Mesothelial cell of epicardium (in vitro differentiated cells): ENCODE results near the gene TTC39A. TPM values are rescaled to one million over a fixed set of nuclear protein-coding genes. Genes with fewer than 3 reads are reported as not detected.

Experiments used
- DNase-seq, 2 experiments: peaks; one replicate each; pipeline ENCODE4 v3.0.0; 2021; ENCODE audit warnings: low spot score in 2 of 2; ENCODE audit not compliant: unreplicated experiment in 2 of 2
- H3K27ac Mint-ChIP-seq: 2 replicates; pipeline ENCODE4 v1.8.0; 2021; ENCODE audit warnings: mixed read lengths
- H3K27me3 Mint-ChIP-seq: 2 replicates; pipeline ENCODE4 v1.8.0; 2021; ENCODE audit warnings: low read depth, mixed read lengths
- H3K36me3 Mint-ChIP-seq: 2 replicates; pipeline ENCODE4 v1.8.0; 2021; ENCODE audit warnings: mixed read lengths
- H3K4me1 Mint-ChIP-seq: 2 replicates; pipeline ENCODE4 v1.8.0; 2021; ENCODE audit warnings: mixed read lengths
- H3K4me3 Mint-ChIP-seq: 2 replicates; pipeline ENCODE4 v1.8.0; 2021; ENCODE audit warnings: mild to moderate bottlenecking, moderate library complexity, mixed read lengths
- H3K9me3 Mint-ChIP-seq: 2 replicates; pipeline ENCODE4 v1.8.0; 2021; ENCODE audit warnings: mixed read lengths
- CTCF ChIP-seq: fragments of 200-600 bp; sonication (generic); IDR thresholded peaks from one replicate; pipeline ENCODE4 v1.5.0; 2021; ENCODE audit warnings: antibody characterized with exemption; ENCODE audit not compliant: unreplicated experiment
- total RNA-seq: library from RNA; stranded (reverse); gene quantifications from 3 replicates; pipeline ENCODE4 v1.2.1, GENCODE V29; 2021

TTC39A gene
- total RNA-seq, 1 donor from 2014 or later = 8.0 TPM

GRCh38 chr1:51344602-51345299, 14.4 kb upstream of the TTC39A start:
- no peak for TF ChIP-seq CTCF
- no peak overlapping the region for H3K27ac Mint-ChIP-seq
- DNase-seq = no peak
- H3K4me3 Mint-ChIP-seq = peak overlapping the region; percentile 46
- H3K9me3 Mint-ChIP-seq = no peaks in the 10 kb centered on the region
- H3K4me1 Mint-ChIP-seq = peaks cover 8% of the 10 kb centered on the region
- H3K36me3 Mint-ChIP-seq = no peaks in the 10 kb centered on the region
- peaks cover 50% of the 10 kb centered on the region for H3K27me3 Mint-ChIP-seq

- no peaks in the 10 kb centered on the region for H3K36me3 Mint-ChIP-seq
- no peak overlapping the region for H3K27ac Mint-ChIP-seq
- no peaks in the 10 kb centered on the region for H3K9me3 Mint-ChIP-seq
- no peak for TF ChIP-seq CTCF
- DNase-seq = no peak
- peaks cover 50% of the 10 kb centered on the region for H3K27me3 Mint-ChIP-seq
- H3K4me1 Mint-ChIP-seq = peaks cover 2% of the 10 kb centered on the region
- peak overlapping the region; percentile 41 for H3K4me3 Mint-ChIP-seq
These were observed 13.9 kb upstream of the TTC39A start for GRCh38 chr1:51344276-51344601.

GRCh38 chr1:51343624-51344023, 13.3 kb upstream of the TTC39A start:
- Mint-ChIP-seq H3K27ac (no peak overlapping the region), H3K9me3 (no peaks in the 10 kb centered on the region), H3K4me1 (no peaks in the 10 kb centered on the region), H3K27me3 (peaks cover 50% of the 10 kb centered on the region), H3K36me3 (no peaks in the 10 kb centered on the region), H3K4me3 (peak overlapping the region; percentile 41)
- no peak for DNase-seq
- TF ChIP-seq CTCF = no peak

DNA sequence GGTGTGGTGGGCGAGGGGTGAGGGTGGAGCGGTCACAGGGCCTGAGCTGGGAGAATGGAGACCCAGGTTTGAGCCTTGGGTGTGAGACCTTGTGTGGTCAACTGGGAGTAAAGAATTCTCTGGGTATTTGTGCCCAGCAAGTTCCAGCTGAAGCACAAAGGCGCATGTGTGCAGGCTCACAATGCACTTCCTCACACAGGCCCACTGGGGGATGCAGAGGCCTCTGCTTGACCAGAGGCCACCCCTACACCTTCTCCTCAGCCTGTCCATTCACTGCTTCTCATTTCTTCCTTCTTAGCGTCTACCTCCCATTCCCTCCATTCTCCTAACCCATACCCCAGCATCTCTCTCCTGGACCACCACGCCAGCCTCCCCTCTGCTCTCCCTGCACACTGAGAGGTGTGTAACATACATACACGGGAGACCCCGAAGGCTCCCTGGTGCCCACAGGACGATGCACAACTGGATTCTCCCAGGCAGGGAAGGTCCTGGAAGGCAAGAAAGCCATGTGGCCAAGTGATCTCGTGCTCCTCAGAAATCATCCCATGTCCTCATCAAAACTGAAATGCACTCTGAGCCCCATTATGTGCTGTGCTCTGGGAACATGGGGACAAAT, 12.3 kb upstream of the TTC39A start:
- Mint-ChIP-seq H3K27me3 (peaks cover 50% of the 10 kb centered on the region), H3K27ac (no peak overlapping the region), H3K9me3 (no peaks in the 10 kb centered on the region), H3K4me1 (no peaks in the 10 kb centered on the region), H3K4me3 (no peak overlapping the region), H3K36me3 (no peaks in the 10 kb centered on the region)
- no peak for DNase-seq
- no peak for TF ChIP-seq CTCF

GRCh38 chr1:51341876-51342496, 11.6 kb upstream of the TTC39A start:
- H3K4me1 Mint-ChIP-seq = no peaks in the 10 kb centered on the region
- no peaks in the 10 kb centered on the region for H3K36me3 Mint-ChIP-seq
- H3K4me3 Mint-ChIP-seq = no peak overlapping the region
- H3K27me3 Mint-ChIP-seq = peaks cover 47% of the 10 kb centered on the region
- TF ChIP-seq CTCF = no peak
- no peaks in the 10 kb centered on the region for H3K9me3 Mint-ChIP-seq
- no peak for DNase-seq
- no peak overlapping the region for H3K27ac Mint-ChIP-seq
